Prostate gland (tissue), 2 donors: Measurements from ENCODE around the gene GAB4. TPM values are rescaled to one million over a fixed set of nuclear protein-coding genes. Genes with fewer than 3 reads are reported as not detected.

Experiments
- DNase-seq: peaks from one replicate; pipeline ENCODE4 v3.0.0-alpha.2; 2019; ENCODE audit warnings: low spot score
- H3K27ac ChIP-seq, 2 donors: fragments of 200-600 bp; sonication (generic); 2 replicates each; pipeline ENCODE4 v1.5.1; 2017 to 2019
- H3K27me3 ChIP-seq: fragments of 200-600 bp; sonication (generic); replicated peaks from 2 replicates; pipeline ENCODE4 v1.5.1; 2019; ENCODE audit not compliant: insufficient read depth
- H3K36me3 ChIP-seq, 2 donors: fragments of 200-600 bp; sonication (generic); 1 replicate in 1 of 2; 2 replicates in 1 of 2; pipeline versions ENCODE4 v1.5.1 to v1.8.1; 2017 to 2019
- H3K4me1 ChIP-seq: fragments of 200-600 bp; sonication (generic); replicated peaks from 2 replicates; pipeline ENCODE4 v1.5.1; 2019
- H3K4me3 ChIP-seq, 2 donors: fragments of 200-600 bp; sonication (generic); 2 replicates each; pipeline ENCODE4 v1.5.1; 2017 to 2019
- H3K9me3 ChIP-seq: fragments of 200-600 bp; sonication (generic); 2 replicates; pipeline ENCODE4 v1.5.1; 2017
- CTCF ChIP-seq, 4 experiments: fragments of 200-600 bp in 2 of 4; fragments of 450-650 bp in 2 of 4; sonication (generic) in 2 of 4; IDR thresholded peaks; 1 replicate in 3 of 4; 2 replicates in 1 of 4; pipeline ENCODE4 v1.5.1; 2016 to 2019; ENCODE audit warnings: antibody characterized with exemption in 4 of 4, mild to moderate bottlenecking in 2 of 4, moderate library complexity in 2 of 4
- POLR2A ChIP-seq: fragments of 450-650 bp; IDR thresholded peaks from one replicate; pipeline ENCODE4 v1.6.1; 2016; ENCODE audit warnings: antibody characterized with exemption, mild to moderate bottlenecking
- POLR2AphosphoS5 ChIP-seq: sonication (generic); formaldehyde crosslinking; IDR thresholded peaks from one replicate; pipeline ENCODE4 v1.6.1; 2017; ENCODE audit warnings: antibody characterized with exemption
- WGBS: methylation state at CpG from one replicate; pipeline ENCODE4 v1.1.5; 2018; 5-methylcytosine and 5-hydroxymethylcytosine counted together
- intact Hi-C: fragments of 100-400 bp; cut with DNase I; formaldehyde crosslinking; loops from one replicate; pipeline ENCODE4 v1.14.2; 2022
- total RNA-seq, 2 donors: library from RNA; depleted of rRNA; stranded (reverse); fragments of >200 nt; gene quantifications; one replicate each; pipeline ENCODE4 v1.1.0, GENCODE V29; 2016

Gene GAB4
- total RNA-seq, 2 donors from 2014 or later, result 3.4 TPM; not detected in 1

- no peak for DNase-seq
- Histone ChIP-seq H3K4me3 (no peak overlapping the region), H3K36me3 (no peaks in the 10 kb centered on the region), H3K27me3 (no peaks in the 10 kb centered on the region), H3K27ac (no peak overlapping the region), H3K9me3 (no peaks in the 10 kb centered on the region), H3K4me1 (no peaks in the 10 kb centered on the region)
- intact Hi-C loops, result no loop called here
- 74% methylated on average over 11 of the region's 11 CpGs for WGBS
- TF ChIP-seq POLR2AphosphoS5 (no peak), CTCF (IDR thresholded peaks at IDR 0.05) (no peak), POLR2A (no peak)
Observed at GRCh38 chr22:16974298-16975084, 33.5 kb downstream of the GAB4 start.

- Histone ChIP-seq H3K36me3 (no peaks in the 10 kb centered on the region), H3K9me3 (no peaks in the 10 kb centered on the region), H3K4me1 (no peaks in the 10 kb centered on the region), H3K4me3 (no peak overlapping the region), H3K27ac (no peak overlapping the region), H3K27me3 (no peaks in the 10 kb centered on the region)
- intact Hi-C loops, result no loop called here
- 94% methylated on average over 2 of the region's 2 CpGs for WGBS
- no peak for TF ChIP-seq POLR2AphosphoS5
- DNase-seq, result no peak
Observed at GRCh38 chr22:16973591-16974297, 34.3 kb downstream of the GAB4 start.

- no peaks in the 10 kb centered on the region for H3K4me1 ChIP-seq
- H3K27ac ChIP-seq, result no peak overlapping the region
- H3K9me3 ChIP-seq, result no peaks in the 10 kb centered on the region
- no peak overlapping the region for H3K4me3 ChIP-seq
- WGBS, result 81% methylated on average over 4 of the region's 4 CpGs
- intact Hi-C loops, result no loop called here
- no peaks in the 10 kb centered on the region for H3K27me3 ChIP-seq
- no peak for DNase-seq
- no peak for TF ChIP-seq CTCF (IDR thresholded peaks at IDR 0.05)
- no peaks in the 10 kb centered on the region for H3K36me3 ChIP-seq
Observed at GRCh38 chr22:16972311-16972710, 35.7 kb downstream of the GAB4 start.

GRCh38 chr22:16970446-16970845 is 37.6 kb downstream of the GAB4 start:
- H3K9me3 ChIP-seq, result no peaks in the 10 kb centered on the region
- no peaks in the 10 kb centered on the region for H3K36me3 ChIP-seq
- H3K4me1 ChIP-seq, result no peaks in the 10 kb centered on the region
- no peaks in the 10 kb centered on the region for H3K27me3 ChIP-seq
- intact Hi-C loops, result no loop called here
- no peak for TF ChIP-seq POLR2AphosphoS5
- TF ChIP-seq CTCF (IDR thresholded peaks at IDR 0.05), result no peak
- no peak for TF ChIP-seq POLR2A
- no peak overlapping the region for H3K27ac ChIP-seq
- DNase-seq, result no peak
- no peak overlapping the region for H3K4me3 ChIP-seq
- 48% methylated on average over 4 of the region's 4 CpGs for WGBS

GRCh38 chr22:16969508-16970327 is 38.3 kb downstream of the GAB4 start:
- no peak for DNase-seq
- no peaks in the 10 kb centered on the region for H3K4me1 ChIP-seq
- no peak overlapping the region for H3K4me3 ChIP-seq
- TF ChIP-seq POLR2AphosphoS5 (no peak), CTCF (IDR thresholded peaks at IDR 0.05) (no peak), POLR2A (no peak)
- intact Hi-C loops, result no loop called here
- WGBS, result 71% methylated on average over 8 of the region's 8 CpGs
- no peak overlapping the region for H3K27ac ChIP-seq
- H3K9me3 ChIP-seq, result no peaks in the 10 kb centered on the region
- H3K36me3 ChIP-seq, result no peaks in the 10 kb centered on the region
- H3K27me3 ChIP-seq, result no peaks in the 10 kb centered on the region
